CD4-positive, alpha-beta T cell treated with Interleukin-17A for 1 hour (primary cell): ENCODE data around the gene SIRPG.
A peak's percentile ranks its signal among the peaks of the same experiment; 100 is the strongest.
"Not testable (repeated sequence)": the region's sequence is repeated elsewhere in the genome, so short reads cannot be mapped to it uniquely, and the experiment has no call there.

Experiments
- DNase-seq: peaks from one replicate; pipeline ENCODE4 v3.0.0-alpha.2; 2020

The SIRPG gene

GRCh38 chr20:1657556-1658334 is at the start of gene SIRPG:
Gene SIRPG (minus strand): TSS chr20:1657779. CDS start chr20:1657714, 65 bp downstream.
- DNase-seq, result peak; percentile 53

DNA sequence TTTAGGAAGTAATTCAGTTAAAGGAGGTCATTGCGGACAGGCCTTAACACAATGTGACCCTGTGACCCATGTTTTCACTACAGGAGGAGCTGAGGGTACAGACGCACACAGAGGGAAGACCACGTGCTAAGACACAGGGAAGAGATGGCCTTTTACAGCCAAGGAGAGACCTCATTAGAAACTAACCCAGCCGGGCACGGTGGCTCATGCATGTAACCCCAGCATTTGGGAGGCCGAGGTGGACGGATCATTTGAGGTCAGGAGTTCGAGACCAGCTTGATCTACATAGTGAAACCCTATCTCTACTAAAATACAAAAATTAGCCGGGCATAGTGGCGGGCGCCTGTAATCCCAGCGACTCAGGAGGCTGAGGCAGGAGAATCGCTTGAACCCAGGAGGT is 49.3 kb upstream of the SIRPG start:
- DNase-seq, result not testable (repeated sequence)

GRCh38 chr20:1706079-1706478 is 48.5 kb upstream of the SIRPG start:
- no peak for DNase-seq

- no peak for DNase-seq
Observed at GRCh38 chr20:1702855-1703254, 45.3 kb upstream of the SIRPG start.

- no peak for DNase-seq
Observed at GRCh38 chr20:1702328-1702727, 44.7 kb upstream of the SIRPG start.

GRCh38 chr20:1700990-1701389 is 43.4 kb upstream of the SIRPG start:
- no peak for DNase-seq

DNA sequence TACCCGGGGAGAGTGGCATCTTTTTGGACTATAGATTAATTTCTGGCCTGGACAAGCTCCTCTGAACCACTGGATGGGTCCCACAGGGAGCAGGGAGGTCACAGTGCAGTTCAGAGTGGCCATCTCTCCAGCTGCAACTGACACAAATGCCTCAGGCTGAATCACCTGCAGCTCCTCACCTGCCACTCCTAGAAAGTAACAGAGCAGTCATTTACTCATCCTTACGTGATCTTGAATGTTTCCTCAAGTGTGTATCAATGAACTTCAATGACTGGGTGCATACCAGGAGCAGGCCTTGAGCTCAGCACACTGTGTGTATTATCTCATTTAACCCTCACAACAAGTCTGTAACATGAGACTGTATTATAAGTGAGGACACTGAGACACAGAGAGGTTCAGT is 40.0 kb upstream of the SIRPG start:
- DNase-seq, result no peak

- peak; percentile 31 for DNase-seq
Observed at GRCh38 chr20:1696521-1697209, 39.1 kb upstream of the SIRPG start.

- no peak for DNase-seq
Observed at GRCh38 chr20:1694672-1695071, 37.1 kb upstream of the SIRPG start.

- DNase-seq, result no peak
Observed at GRCh38 chr20:1693427-1693826, 35.8 kb upstream of the SIRPG start.

DNA sequence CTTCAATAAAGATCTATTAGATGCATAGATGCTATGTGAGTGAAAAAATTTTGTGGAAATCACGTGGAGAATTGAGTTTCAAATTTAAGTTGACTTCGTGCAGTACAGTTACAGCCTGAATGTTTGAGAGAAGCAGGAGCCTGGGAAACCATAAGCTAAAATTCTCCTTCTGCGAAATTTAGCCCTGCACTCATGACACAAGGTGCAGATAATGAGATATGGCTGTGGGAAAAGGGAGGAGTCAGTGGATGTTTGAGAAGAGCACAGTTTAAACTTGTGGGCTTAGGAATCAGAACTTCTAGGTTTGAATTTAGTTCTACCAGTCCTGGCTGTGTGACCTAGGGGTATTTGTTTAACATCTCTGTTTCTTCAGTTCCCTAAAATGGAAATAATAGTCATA is 32.1 kb upstream of the SIRPG start:
- no peak for DNase-seq

DNA sequence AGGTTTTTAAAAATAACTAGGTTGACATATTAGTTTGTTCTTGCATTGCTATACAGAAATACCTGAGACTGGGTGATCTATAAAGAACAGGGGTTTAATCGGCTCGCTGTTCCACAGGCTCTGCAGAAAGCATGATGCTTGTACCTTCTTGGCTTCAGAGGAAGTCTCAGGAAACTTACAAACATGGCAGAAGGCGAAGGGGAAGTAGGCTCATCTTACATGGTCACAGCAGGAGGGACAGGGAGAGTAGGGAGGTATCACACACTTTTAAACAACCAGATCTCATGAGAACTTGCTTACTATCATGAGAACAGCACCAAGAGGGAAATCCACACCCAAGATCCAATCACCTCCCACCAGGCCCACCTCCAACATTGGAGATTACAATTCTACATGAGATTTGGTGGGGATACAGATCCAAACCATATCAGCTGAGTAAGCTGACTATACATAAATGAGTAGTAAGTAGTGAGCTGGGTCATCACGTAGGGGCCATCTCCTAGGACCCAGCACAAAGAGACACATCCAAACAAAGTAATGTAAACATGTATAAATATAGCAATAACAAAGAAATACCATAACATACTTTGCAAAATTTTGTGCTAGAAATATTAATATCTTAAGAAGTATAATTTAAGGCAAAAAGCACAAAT is 31.4 kb upstream of the SIRPG start:
- no peak for DNase-seq

GRCh38 chr20:1687053-1687452 is 29.5 kb upstream of the SIRPG start:
- DNase-seq, result no peak

- no peak for DNase-seq
Observed at GRCh38 chr20:1686151-1686748, 28.7 kb upstream of the SIRPG start.

DNA sequence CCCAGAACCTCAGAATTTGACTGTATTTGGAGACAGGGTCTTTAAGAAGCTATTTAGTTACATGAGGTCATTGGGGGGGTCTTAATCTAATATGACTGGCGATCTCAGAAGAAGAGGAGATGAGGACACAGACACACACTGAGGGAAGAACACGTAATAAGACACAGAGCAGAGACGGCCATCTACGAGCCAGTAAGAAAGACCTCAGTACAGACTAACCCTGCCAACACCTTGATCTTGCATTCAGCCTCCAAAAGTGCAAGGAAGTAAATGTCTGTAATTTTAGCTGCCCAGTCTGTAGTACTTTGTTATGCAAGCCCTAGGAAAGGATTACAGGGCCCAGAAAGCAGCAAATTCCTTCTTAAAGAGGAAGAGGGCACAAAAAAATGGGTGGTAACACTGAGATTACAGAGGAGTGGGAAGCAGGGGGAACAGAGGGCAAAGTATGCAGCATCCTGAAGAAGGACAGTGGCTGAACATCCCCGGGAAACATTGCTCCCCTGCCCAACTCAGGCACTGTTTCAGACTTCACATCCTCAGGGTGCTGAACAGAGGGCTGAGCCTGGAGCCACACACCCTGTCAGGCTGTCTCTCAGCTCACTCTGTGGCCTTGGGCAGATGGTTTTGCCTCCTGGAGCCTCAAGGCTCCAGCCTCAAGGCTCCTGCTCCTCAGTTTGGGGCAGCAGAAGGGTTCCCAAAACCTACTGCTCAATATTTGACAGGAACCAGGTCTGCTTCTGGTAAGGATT is 27.9 kb upstream of the SIRPG start:
- DNase-seq, result no peak

DNA sequence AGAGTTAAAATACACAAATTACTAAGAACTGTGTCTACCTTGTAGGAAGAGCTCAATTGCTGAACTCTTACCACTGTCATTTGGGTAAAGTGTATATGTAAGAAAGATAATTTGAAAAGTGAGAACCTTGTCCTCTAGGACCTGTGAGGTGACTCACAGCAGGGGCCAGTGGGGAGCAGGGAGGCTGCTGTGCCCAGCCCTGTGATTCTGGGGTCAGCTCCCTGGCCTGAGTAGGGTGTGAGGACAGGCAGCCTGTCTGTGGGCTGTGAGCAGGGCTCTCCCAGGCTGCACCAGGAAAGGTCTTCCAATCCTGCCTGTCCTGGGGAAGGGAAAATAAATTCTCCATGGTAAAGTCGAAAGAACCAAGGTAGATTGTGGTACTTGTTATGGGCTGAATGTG is 27.3 kb upstream of the SIRPG start:
- no peak for DNase-seq

DNA sequence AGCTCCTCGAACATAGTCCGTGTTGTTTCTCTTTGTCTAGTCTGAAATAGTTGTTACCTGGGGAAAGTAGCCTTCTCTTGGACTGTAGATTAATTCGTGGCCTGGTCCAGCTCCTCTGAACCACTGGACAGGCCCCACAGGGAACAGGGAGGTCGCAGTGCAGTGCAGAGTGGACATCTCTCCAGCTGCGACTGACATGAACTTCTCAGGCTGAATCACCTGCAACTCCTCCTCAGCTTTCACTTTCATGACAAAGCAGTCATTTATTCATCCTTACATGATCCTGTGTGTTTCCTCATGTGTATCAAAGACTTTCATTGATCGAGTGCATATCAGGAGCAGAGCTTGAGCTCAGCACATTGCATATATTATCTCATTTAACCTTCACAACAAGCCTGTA is 19.1 kb upstream of the SIRPG start:
- no peak for DNase-seq

GRCh38 chr20:1674990-1675780 is 17.6 kb upstream of the SIRPG start:
- DNase-seq, result no peak

DNA sequence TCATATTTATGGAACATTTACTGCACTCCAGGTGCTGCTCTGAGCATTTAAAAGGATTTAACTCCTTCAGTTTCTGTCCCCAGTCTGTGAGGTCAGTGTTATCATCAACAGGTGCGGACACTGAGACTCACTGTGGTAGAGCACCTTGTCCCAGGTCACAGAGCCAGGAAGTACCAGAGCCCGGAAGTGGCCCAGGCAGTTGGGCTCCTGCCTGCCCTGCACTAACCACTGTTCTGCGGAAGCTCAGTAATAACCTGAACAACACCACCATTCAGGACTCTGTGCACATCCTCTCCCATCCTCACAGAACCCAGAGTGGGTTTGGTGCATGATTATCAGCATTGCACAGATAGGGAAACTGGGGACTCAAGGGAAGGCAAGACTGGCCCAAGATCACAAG is 16.8 kb upstream of the SIRPG start:
- peak; percentile 65 for DNase-seq

DNA sequence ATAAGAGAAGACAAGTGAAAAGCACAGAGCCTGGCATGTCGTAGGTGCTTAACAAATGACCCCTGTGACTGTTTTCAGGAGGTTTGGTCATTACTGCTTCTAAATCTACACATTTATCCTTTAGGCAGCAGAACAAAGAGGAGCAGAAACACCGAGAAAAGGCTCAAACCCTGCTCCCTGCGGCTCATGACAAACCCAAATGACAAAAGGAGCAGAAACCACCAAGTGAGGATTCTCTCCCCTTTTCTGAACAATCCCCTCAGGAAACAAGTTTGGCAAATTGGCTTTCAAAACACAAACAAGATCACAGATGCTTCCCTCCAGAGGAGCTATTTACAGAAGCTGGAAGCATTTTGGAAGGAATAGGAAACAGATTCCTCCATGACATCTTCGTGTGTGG is 15.8 kb upstream of the SIRPG start:
- DNase-seq, result no peak

DNA sequence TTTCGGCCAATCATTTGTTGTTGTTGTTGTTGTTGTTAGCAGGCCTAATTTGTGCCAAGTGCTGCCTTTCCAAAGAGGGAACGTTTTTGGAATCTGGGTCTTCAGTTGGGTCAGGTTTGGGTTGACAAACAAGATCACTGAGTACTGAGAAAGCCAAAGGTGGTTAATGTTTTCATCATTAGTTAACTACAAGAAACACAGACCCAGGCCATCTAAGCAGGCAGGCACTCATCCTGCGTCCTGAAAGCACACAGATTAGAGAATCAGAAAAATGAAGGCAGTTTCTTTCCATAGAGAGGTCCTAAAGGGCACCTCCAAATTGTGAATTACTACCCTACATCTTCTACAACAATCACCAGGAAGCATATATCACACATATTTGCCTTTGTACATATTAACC is 15.1 kb upstream of the SIRPG start:
- DNase-seq, result no peak
